OCI-LY3 (cell line): ENCODE results near the gene CCDC12.

ENCODE experiments used
- H2AFZ ChIP-seq: fragments of 200-600, 300-600 bp; shearing (Covaris generic); 2 replicates; pipeline ENCODE4 v1.6.0; 2014; ENCODE audit warnings: antibody characterized with exemption, low read depth, low read length
- H3K27ac ChIP-seq: fragments of 200-600, 300-600 bp; sonication (generic); 2 replicates; pipeline ENCODE4 v1.5.1; 2014; ENCODE audit warnings: mild to moderate bottlenecking, low read length, moderate library complexity, mixed read lengths
- H3K27me3 ChIP-seq: fragments of 200-600, 300-600 bp; sonication (generic); 2 replicates; pipeline ENCODE4 v1.6.1; 2014; ENCODE audit warnings: low read depth, low read length, mixed read lengths
- H3K36me3 ChIP-seq: fragments of 200-600, 300-600 bp; sonication (generic); replicated peaks from 2 replicates; pipeline ENCODE3; 2014; ENCODE audit warnings: low read depth, low read length, mixed read lengths
- H3K4me1 ChIP-seq: fragments of 300-600, 200-600 bp; sonication (generic); 2 replicates; pipeline ENCODE4 v1.6.1; 2014; ENCODE audit warnings: low read length, mixed read lengths
- H3K4me2 ChIP-seq: fragments of 200-600, 300-600 bp; sonication (generic); 2 replicates; pipeline ENCODE4 v1.6.1; 2014; ENCODE audit warnings: low read length, mixed read lengths
- H3K4me3 ChIP-seq: fragments of 300-600, 200-600 bp; sonication (generic); 2 replicates; pipeline ENCODE4 v1.5.1; 2014; ENCODE audit warnings: antibody characterized with exemption, mild to moderate bottlenecking, low read length, moderate library complexity
- H3K79me2 ChIP-seq: fragments of 300-600, 200-600 bp; shearing (Covaris generic); 2 replicates; pipeline ENCODE4 v1.6.1; 2014; ENCODE audit warnings: mild to moderate bottlenecking, low read length, mixed read lengths
- H3K9ac ChIP-seq: fragments of 300-600, 200-600 bp; shearing (Covaris generic); 2 replicates; pipeline ENCODE4 v1.6.0; 2014; ENCODE audit warnings: mild to moderate bottlenecking, low read length, moderate library complexity
- H3K9me3 ChIP-seq: fragments of 200-600, 300-600 bp; shearing (Covaris generic); 2 replicates; pipeline ENCODE4 v1.6.1; 2014; ENCODE audit warnings: low read length, mixed read lengths; ENCODE audit not compliant: insufficient read depth
- H4K20me1 ChIP-seq: fragments of 200-600, 300-600 bp; sonication (generic); 2 replicates; pipeline ENCODE4 v1.6.1; 2016; ENCODE audit warnings: low read length, mixed read lengths; ENCODE audit not compliant: insufficient read depth
- EZH2phosphoT487 ChIP-seq: fragments of 200-600 bp; shearing (Covaris generic); IDR thresholded peaks from 2 replicates; pipeline ENCODE4 v1.6.1; 2018; ENCODE audit warnings: antibody characterized with exemption, mixed run types, low read depth
- TF ChIP-seq, protein P1 (sequence below): fragments of 200-600, 300-600 bp; sonication (generic); IDR thresholded peaks from 2 replicates; pipeline ENCODE4 v1.5.1; 2014; ENCODE audit warnings: antibody characterized with exemption, low read length, low read depth

Gene CCDC12

DNA sequence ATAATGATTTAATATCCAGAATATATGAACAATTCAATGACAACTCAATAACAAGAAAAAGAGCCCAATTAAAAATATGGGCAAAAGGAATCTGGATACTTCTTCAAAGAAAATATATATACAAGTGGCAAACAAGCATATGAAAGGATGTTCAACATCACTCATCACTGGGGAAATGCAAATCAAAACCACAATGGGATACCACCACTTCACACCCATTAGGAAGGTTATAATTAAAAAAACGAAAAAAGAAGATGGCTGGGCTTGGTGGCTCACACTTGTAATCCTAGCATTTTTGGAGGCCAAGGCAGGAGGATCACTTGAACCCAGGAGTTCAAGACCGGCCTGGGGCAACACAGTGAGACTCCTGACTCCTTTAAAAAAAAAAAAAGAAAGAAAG is 4.1 kb downstream of the CCDC12 start:
- H3K4me3 ChIP-seq = peak overlapping the region; percentile 30
- no peak for TF ChIP-seq EZH2phosphoT487
- TF ChIP-seq, protein P1, sequence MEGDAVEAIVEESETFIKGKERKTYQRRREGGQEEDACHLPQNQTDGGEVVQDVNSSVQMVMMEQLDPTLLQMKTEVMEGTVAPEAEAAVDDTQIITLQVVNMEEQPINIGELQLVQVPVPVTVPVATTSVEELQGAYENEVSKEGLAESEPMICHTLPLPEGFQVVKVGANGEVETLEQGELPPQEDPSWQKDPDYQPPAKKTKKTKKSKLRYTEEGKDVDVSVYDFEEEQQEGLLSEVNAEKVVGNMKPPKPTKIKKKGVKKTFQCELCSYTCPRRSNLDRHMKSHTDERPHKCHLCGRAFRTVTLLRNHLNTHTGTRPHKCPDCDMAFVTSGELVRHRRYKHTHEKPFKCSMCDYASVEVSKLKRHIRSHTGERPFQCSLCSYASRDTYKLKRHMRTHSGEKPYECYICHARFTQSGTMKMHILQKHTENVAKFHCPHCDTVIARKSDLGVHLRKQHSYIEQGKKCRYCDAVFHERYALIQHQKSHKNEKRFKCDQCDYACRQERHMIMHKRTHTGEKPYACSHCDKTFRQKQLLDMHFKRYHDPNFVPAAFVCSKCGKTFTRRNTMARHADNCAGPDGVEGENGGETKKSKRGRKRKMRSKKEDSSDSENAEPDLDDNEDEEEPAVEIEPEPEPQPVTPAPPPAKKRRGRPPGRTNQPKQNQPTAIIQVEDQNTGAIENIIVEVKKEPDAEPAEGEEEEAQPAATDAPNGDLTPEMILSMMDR = no peak
- H2AFZ ChIP-seq = no peak overlapping the region
- peak overlapping the region; percentile 29; the same call in 1 of the 2 replicates for H3K9ac ChIP-seq
- peaks cover 46% of the 10 kb centered on the region for H3K4me1 ChIP-seq
- no peaks in the 10 kb centered on the region for H3K9me3 ChIP-seq
- no peaks in the 10 kb centered on the region for H3K27me3 ChIP-seq
- peaks cover 91% of the 10 kb centered on the region for H3K79me2 ChIP-seq
- H3K36me3 ChIP-seq = peaks cover 43% of the 10 kb centered on the region
- peak overlapping the region; percentile 76 for H3K27ac ChIP-seq
- peaks cover 64% of the 10 kb centered on the region for H4K20me1 ChIP-seq
- peak overlapping the region; percentile 64 for H3K4me2 ChIP-seq

DNA sequence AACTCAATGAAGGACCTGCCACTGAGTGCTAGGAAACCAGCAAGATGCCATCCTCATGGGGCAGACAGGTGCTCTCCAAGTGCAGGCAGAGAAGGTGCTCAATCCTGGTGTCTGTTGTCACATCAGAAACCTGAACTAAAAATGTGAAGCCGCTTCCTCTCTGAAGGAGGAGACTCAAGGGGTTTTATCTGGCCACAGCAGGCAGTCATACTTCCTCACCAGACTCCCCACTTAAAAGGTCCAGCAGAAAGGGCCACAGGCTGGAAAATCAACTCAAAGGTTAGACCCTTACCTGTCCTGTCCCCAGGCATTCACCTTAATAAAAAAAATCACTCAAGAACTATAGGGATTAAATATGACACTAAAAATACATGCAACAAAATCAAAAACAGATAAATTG is 4.8 kb downstream of the CCDC12 start:
- Histone ChIP-seq H2AFZ (no peak overlapping the region), H3K4me1 (peaks cover 44% of the 10 kb centered on the region), H3K4me2 (peak overlapping the region; percentile 64), H3K4me3 (peak overlapping the region; percentile 30), H3K79me2 (peaks cover 98% of the 10 kb centered on the region), H3K9me3 (no peaks in the 10 kb centered on the region), H3K27me3 (no peaks in the 10 kb centered on the region), H3K9ac (peak overlapping the region; percentile 29; the same call in 1 of the 2 replicates), H3K27ac (peak overlapping the region; percentile 76), H3K36me3 (peaks cover 47% of the 10 kb centered on the region), H4K20me1 (peaks cover 71% of the 10 kb centered on the region)
- TF ChIP-seq, protein P1 = no peak
- TF ChIP-seq EZH2phosphoT487 = no peak

DNA sequence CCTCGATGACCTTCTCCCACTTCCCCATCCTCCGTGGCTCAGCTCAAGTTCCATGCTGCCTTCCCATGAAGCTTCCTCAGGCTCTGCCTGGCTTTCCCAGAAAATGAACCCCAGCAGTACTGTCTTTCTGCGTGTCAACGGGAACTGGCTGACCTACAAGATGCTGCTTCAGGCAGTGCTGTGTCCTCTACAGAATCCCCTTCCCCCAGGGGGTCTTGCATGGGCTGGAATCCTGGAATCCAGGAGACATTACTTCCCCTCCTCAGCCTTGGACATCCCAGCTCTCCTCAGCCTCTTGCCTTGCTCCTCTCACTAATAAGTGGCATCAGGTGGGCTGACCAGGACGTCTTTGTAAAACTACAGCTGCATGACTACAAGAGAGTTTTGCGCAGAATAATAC is 5.4 kb downstream of the CCDC12 start:
- Histone ChIP-seq H3K27ac (peak overlapping the region; percentile 76), H3K9ac (peak overlapping the region; percentile 8; the same call in 1 of the 2 replicates), H3K9me3 (no peaks in the 10 kb centered on the region), H3K4me1 (peaks cover 44% of the 10 kb centered on the region), H3K27me3 (no peaks in the 10 kb centered on the region), H3K36me3 (peaks cover 51% of the 10 kb centered on the region), H3K79me2 (peaks cover 100% of the 10 kb centered on the region), H3K4me2 (peak overlapping the region; percentile 64), H4K20me1 (peaks cover 76% of the 10 kb centered on the region), H2AFZ (no peak overlapping the region), H3K4me3 (peak overlapping the region; percentile 30; the same call in 1 of the 2 replicates)
- TF ChIP-seq, protein P1 = no peak
- no peak for TF ChIP-seq EZH2phosphoT487

DNA sequence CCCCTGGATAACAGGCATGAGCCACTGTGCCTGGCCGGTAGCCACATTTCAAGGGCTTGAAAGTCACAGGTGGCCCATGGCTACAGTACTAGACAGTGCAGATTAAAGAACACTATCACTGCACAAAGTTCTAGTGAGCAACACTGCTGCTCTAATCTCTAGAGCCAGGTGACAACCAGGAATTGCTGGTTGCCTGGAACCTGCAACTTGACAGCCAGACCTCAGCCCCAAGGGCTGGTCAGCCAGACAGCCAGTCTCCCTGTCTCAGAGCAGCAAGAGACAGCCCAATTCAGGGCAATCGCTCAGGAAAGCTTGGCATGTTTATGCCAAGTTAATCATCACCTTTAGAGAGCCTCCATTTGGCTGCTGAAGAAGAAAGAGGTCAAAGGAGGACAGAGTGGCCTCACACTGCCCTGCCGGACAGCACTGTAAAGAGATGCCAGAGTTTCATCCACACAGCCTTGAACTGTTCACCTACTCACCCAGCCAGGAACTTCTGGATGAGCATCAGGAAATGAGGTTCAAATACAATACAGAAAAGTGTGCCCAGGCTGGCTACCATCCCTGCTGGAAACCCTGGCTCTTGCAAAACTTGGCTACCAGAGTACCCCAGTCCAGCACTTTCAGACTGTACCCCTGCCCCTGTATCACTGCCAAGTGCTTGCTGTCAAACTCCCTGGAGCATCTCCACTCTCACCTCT is 6.0 kb downstream of the CCDC12 start:
- peak overlapping the region; percentile 76; the same call in 1 of the 2 replicates for H3K27ac ChIP-seq
- peaks cover 83% of the 10 kb centered on the region for H4K20me1 ChIP-seq
- H3K9ac ChIP-seq = no peak overlapping the region
- H3K4me3 ChIP-seq = no peak overlapping the region
- H3K4me2 ChIP-seq = 0 out of 2 replicates have a peak overlapping the region, but pooled peaks have one; percentile 64
- H3K27me3 ChIP-seq = no peaks in the 10 kb centered on the region
- H3K4me1 ChIP-seq = peaks cover 44% of the 10 kb centered on the region
- H3K36me3 ChIP-seq = peaks cover 56% of the 10 kb centered on the region
- no peaks in the 10 kb centered on the region for H3K9me3 ChIP-seq
- peaks cover 100% of the 10 kb centered on the region for H3K79me2 ChIP-seq
- no peak overlapping the region for H2AFZ ChIP-seq
- TF ChIP-seq, protein P1 = no peak
- TF ChIP-seq EZH2phosphoT487 = no peak
